Measurements from ENCODE around the gene DHX16. TPM values are rescaled to one million over a fixed set of nuclear protein-coding genes. Genes with fewer than 3 reads are reported as not detected.
"Not testable (repeated sequence)": the region's sequence is repeated elsewhere in the genome, so short reads cannot be mapped to it uniquely, and the experiment has no call there.

Gene DHX16
- polyA plus RNA-seq, 1 donor from 2014 or later = 21.6 TPM

DNA sequence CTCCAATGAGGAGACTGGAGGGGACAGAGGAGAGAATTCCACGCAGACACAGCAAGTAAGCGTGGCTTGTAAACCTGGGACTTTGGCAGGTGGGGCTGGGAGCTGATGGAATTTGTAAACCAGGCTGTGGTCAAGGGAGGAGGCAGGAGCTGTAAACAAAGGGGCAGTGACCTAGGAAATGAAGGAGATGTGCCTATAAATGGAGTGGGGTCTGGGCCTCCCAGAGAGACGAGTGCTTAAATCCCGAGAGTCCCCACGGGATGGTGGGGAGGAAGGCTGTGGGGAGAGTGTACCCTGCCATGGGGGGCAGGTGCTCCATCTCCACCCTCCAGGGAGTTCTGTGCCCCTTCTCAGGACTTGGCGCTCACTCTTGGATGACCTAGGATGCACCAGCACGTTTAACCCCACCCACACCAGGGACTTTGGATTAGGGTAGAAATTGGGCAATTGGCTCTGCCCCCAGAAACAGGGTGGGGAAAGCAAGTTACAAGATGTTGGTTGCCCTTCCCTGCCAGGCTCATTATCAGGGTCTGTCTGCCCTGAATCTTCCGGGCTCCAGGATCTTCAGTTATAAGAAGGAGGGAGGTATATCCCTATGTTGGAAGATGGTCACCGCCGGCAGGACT is 4.0 kb upstream of the DHX16 start:
- no peaks in the 10 kb centered on the region for H3K9me3 Mint-ChIP-seq
- H3K36me3 Mint-ChIP-seq = peaks cover 9% of the 10 kb centered on the region
- H3K4me1 Mint-ChIP-seq = peaks cover 26 to 38% (median 29%) of the 10 kb centered on the region in 3 donors
- H3K4me3 Mint-ChIP-seq = peak overlapping the region in 1 of 4 donors; percentile 68
- peaks cover 2% of the 10 kb centered on the region for H3K27me3 Mint-ChIP-seq
- peak overlapping the region; percentile 46 to 71 (median 56) for H3K27ac Mint-ChIP-seq

DNA sequence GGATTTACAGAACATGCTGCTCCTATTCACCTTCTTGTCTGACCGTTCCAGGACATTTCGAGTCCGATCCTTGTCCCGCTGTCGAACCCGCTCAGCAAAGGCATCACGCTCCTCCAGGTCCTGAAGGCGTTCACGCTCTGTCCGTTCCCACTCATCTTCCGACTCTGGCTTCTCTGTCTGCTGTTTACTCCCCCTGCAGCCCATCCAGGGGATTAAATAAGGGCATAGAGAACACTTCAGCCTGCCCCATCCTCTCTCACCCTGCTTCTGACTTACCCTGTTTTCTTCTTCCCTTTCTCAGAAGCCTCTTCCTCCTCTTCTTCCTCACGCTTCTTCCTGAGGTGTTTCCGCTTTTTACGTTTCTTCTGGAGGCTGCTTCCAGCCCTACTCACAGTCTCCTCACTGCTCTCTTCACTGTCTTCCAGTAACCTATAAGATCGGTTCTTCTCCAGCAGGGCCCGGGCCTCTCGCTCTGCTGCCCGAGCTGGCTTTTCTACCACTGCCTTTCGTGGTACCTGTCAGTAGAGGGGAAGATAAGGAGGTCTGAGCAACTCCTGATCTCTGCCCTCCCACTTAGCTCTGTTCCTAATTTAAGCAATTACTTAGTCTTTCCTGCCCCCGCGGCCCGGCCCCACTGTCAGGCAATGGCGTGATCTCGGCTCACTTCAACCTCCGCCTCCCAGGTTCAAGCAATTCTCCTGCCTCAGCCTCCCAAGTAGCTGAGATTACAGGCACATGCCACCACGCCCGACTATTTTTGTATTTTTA is 1.9 kb downstream of the DHX16 start:
- peak overlapping the region in 2 of 3 donors; percentile 63 to 64 for H3K27ac Mint-ChIP-seq
- peaks cover 10 to 19% (median 18%) of the 10 kb centered on the region in 3 donors for H3K4me1 Mint-ChIP-seq
- peaks cover 3% of the 10 kb centered on the region for H3K36me3 Mint-ChIP-seq
- peaks cover 2% of the 10 kb centered on the region for H3K27me3 Mint-ChIP-seq
- H3K4me3 Mint-ChIP-seq = peak overlapping the region; percentile 66 to 84 (median 75)
- H3K9me3 Mint-ChIP-seq = no peaks in the 10 kb centered on the region

DNA sequence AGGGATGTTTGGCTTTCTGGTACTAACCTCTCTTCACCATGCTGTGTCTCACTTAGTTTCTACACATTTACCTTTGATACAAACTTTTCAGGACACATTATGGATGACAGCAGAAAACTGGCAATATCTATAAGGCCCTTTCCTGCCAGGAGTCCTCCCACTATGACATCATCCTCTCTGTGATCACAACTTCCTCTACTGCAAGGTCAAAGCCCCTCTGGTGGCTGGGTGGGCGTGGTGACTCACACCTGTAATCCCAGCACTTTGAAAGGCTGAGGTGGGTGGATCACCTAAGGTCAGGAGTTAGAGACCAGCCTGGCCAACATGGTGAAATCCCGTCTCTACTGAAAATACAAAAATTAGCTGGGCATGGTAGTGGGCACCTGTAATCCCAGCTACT is 6.5 kb downstream of the DHX16 start:
- H3K4me3 Mint-ChIP-seq, H3K36me3 Mint-ChIP-seq, H3K27ac Mint-ChIP-seq, H3K27me3 Mint-ChIP-seq, H3K9me3 Mint-ChIP-seq: not testable (repeated sequence)
- peaks cover 4 to 11% (median 5%) of the 10 kb centered on the region in 3 donors for H3K4me1 Mint-ChIP-seq

DNA sequence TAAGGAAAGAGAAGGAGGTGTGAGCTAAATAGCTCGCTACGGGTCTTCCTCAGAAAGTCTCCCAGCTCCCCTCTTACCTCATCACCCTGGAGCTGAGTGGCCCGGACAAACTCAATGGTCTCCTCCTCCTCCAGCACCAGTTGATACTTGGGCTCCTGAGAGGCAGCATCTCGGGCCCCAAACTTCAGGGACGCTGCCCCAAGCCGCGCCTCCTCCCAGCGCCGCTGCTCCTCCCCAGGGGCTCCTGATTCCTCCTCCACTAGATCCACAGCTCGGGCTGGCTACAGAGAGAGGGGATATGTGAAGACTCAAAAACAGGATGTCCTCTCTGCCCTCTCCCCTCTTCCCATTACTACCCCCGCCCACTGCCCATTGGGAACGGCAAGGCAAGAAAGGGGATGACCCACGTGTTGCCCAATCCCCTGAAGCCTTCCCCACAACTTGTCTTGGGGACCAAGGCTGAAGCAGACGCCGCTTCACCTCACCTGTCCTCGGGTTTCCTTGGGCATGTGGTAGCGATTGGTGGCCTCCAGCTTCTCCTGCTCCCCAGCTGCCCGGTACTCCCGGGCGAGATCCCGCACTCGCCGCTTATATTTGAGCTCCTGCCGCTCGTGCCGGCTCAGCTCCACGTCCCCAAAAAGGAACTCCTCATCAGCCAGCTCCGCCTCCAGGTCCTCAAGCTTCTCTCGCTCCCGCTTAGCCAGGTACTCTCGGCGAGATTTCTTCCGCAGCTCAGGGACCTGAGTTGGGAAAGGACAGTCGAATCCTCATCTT is 7.6 kb downstream of the DHX16 start:
- Mint-ChIP-seq H3K27ac (no peak overlapping the region), H3K36me3 (peaks cover 7% of the 10 kb centered on the region), H3K27me3 (no peaks in the 10 kb centered on the region), H3K4me3 (peak overlapping the region in 1 of 4 donors; percentile 12), H3K4me1 (peaks cover 0 to 2% (median under 1%) of the 10 kb centered on the region in 3 donors), H3K9me3 (no peaks in the 10 kb centered on the region)

DNA sequence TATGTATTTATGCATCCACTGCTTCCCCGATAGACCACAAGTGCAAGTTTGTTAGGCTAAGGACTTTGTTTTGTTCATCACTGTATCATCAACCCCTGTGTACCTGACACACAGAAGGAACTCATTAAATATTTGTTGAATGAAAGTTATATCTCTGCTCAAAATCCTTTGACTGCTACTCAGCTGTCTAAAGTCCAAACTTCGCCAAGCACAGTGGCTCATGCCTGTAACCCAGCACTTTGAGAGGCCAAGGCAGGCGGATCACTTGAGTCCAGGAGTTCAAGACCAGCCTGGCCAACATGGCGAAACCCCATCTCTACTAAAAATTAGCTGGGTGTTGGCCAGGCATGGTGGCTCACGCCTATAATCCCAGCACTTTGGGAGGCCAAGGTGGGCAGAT is 14.9 kb downstream of the DHX16 start:
- H3K27me3 Mint-ChIP-seq, H3K36me3 Mint-ChIP-seq, H3K4me1 Mint-ChIP-seq, H3K4me3 Mint-ChIP-seq, H3K9me3 Mint-ChIP-seq, H3K27ac Mint-ChIP-seq: not testable (repeated sequence)

DNA sequence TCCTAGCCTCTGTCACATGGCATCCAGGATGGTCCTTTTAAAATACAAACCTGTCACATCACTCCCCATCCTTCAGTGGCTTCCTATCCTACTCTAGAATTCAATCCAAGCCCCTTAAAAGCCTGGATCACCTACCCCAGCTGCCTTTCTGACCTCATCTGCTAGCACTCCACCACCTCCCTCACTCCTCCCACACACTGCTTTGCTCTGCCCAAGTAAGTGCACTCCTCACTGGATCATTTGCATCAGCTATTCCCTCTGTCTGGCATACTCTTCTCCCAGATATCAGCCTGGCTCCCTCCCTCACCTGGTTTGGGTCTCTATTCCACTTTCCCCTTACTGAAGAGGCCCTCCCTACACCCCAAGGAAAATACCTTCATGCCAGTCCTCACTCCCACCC is 15.4 kb downstream of the DHX16 start:
- H3K27me3 Mint-ChIP-seq = no peaks in the 10 kb centered on the region
- no peaks in the 10 kb centered on the region for H3K9me3 Mint-ChIP-seq
- peaks cover 8% of the 10 kb centered on the region for H3K36me3 Mint-ChIP-seq
- H3K27ac Mint-ChIP-seq = no peak overlapping the region
- H3K4me1 Mint-ChIP-seq = peaks cover 0 to 8% (median 2%) of the 10 kb centered on the region in 3 donors
- H3K4me3 Mint-ChIP-seq = no peak overlapping the region

DNA sequence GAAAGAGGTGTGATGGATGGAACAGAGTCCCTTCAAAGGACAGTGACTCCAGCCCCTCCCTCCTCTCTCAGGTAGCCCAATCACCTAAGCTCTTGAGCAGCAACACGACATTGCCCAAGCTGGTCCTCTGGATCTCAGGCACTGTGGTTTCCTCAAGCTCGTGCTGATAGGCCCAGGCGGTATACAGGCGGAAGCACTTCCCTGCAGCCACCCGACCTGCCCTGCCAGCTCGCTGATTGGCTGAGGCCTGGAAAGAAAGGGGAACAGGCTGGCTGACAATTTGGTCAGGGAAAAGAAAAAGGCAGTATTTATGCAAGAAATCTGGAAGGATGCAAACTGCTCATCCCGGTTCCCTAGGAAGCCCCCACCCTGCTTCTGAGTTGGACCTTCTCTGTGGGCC is 16.3 kb downstream of the DHX16 start:
- no peak overlapping the region for H3K27ac Mint-ChIP-seq
- H3K27me3 Mint-ChIP-seq = no peaks in the 10 kb centered on the region
- H3K36me3 Mint-ChIP-seq = peaks cover 7% of the 10 kb centered on the region
- peaks cover 0 to 8% (median 2%) of the 10 kb centered on the region in 3 donors for H3K4me1 Mint-ChIP-seq
- H3K9me3 Mint-ChIP-seq = no peaks in the 10 kb centered on the region
- no peak overlapping the region for H3K4me3 Mint-ChIP-seq

DNA sequence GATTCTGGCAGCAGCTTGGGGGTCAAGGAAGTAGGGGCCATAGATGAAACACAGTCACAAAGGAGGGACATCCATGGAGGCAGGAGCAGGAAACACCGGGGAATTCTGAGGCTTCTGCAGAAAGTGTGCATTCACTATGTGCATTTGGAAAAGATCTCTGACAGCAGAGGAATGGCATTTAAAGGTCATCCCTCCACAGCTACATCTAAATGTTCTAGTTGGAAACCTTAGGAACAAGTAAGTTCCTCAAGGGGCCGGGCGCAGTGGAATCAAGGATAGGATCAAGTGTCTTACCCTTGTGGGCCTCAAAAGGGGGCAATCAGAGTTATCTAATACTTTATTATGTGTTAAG is 17.1 kb downstream of the DHX16 start:
- Mint-ChIP-seq H3K9me3 (no peaks in the 10 kb centered on the region), H3K27ac (no peak overlapping the region), H3K4me3 (no peak overlapping the region), H3K27me3 (no peaks in the 10 kb centered on the region), H3K4me1 (peaks cover 2 to 8% (median 6%) of the 10 kb centered on the region in 3 donors), H3K36me3 (peaks cover 5% of the 10 kb centered on the region)

DNA sequence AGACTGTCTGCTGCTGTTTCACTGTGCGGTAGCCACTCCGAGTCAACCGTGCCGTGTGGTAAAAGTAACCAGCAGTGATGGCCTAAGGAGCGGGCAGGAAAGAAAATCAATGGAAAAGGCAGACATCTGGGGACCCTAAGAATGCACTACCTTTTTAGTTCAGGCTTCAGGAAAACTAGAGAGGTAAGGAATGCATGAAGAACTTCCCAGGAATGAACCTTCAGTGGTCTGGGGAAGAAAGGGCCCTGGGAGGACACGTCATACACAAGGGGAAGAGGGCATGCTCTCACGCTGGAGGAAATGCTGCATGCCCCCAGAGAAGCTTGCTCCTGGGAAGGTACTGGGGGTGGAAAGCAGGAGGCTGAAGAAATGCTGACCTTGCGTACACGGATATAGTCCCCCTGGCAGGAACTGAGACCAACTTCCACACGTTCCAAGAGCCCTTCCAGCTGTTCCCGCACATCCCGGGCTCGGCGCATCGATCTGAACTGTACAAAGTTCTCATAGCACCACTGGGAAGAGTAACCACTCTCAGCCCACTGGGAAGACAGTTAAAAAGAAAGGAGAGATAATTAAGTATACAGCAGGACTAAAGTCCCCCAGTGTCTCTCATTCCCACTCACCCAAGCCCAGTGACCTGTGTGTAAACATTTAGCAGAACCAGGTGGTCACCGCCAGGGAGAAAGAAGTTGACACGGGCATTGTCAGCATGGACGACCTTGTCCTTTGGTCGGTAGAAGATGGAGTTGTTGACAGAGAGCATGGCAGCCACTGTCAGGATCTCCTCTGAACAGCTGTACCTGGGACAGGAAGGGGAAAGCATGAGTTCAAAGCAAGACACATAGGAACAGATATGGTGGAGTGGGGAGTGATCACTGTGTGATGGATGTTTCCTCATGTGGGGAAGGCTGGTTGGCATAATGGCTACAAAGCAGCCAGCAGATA is 17.7 kb downstream of the DHX16 start:
- Mint-ChIP-seq H3K4me3 (no peak overlapping the region), H3K27me3 (no peaks in the 10 kb centered on the region), H3K9me3 (no peaks in the 10 kb centered on the region), H3K36me3 (peaks cover 4% of the 10 kb centered on the region), H3K4me1 (peaks cover 2 to 8% (median 6%) of the 10 kb centered on the region in 3 donors), H3K27ac (no peak overlapping the region)

DNA sequence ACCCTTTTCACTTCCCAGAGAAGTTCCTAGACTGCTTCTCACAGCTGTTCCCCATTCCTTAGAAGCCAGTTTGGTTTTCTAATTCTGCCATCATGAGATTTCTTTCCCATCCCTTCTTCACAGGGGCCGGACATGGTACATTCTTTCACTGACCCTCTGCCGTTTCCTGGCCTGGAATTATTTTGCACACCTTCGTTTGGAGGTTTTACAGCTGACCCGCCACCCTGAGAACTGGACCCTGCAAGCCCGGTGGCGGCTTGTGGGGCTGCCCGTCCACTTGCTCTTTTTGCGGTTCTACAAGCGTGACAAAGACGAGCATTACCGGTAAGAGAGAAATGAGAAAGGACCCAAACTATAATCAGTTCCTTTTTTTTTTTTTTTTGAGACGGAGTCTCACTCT is 21.7 kb downstream of the DHX16 start:
- H3K4me3 Mint-ChIP-seq = peak overlapping the region in 1 of 4 donors; percentile 70
- no peaks in the 10 kb centered on the region for H3K36me3 Mint-ChIP-seq
- no peaks in the 10 kb centered on the region for H3K27me3 Mint-ChIP-seq
- no peaks in the 10 kb centered on the region for H3K9me3 Mint-ChIP-seq
- peaks cover 7 to 13% (median 13%) of the 10 kb centered on the region in 3 donors for H3K4me1 Mint-ChIP-seq
- peak overlapping the region in 2 of 3 donors; percentile 76 to 83 for H3K27ac Mint-ChIP-seq

DNA sequence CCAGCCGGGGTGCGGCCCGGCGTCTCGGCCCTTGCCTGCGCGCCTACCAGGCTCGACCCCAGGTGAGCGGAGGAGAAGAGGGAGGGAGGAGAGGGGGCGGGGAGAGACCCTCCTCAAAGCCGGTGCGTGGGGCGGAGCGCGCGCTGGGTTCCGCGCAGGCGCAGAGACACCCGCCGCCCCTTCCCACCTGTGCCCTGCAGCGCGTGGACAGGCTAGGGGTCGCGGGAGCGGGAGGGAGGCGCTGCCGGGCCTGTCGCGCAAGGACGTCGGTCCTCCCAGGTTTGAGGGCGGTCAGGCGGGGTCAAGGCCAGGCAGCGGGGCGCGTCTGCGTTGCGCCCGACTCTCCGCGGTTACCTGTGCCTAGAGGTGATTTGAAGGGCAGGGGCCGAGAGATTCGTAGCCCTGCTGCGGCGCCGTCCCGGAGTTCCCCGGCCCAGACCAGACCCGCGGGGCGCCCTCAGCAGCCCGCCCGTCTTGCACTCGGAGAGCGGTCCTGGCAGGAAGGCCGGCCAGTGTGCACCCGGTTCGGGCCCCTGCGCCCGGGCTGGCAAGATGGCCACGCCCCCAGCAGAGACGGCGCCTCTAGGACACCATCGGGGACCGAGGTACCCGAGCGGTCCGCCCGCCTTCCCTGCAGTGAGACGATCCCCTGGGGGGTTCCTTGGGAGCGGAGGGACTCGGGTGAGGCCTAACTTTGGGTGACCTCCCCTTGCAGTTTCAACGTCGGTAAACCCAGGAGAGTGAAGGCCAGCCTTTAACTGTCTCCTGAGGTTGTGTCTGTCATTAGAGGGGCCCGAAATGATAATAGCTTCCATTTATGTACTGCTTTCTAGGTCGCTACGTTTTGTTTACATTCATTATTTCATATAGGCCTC is 25.3 kb downstream of the DHX16 start:
- Mint-ChIP-seq H3K36me3 (no peaks in the 10 kb centered on the region), H3K4me3 (peak overlapping the region; percentile 86 to 95 (median 92)), H3K4me1 (peaks cover 6 to 18% (median 9%) of the 10 kb centered on the region in 3 donors), H3K9me3 (no peaks in the 10 kb centered on the region), H3K27me3 (no peaks in the 10 kb centered on the region), H3K27ac (peak overlapping the region; percentile 75 to 97 (median 95))

DNA sequence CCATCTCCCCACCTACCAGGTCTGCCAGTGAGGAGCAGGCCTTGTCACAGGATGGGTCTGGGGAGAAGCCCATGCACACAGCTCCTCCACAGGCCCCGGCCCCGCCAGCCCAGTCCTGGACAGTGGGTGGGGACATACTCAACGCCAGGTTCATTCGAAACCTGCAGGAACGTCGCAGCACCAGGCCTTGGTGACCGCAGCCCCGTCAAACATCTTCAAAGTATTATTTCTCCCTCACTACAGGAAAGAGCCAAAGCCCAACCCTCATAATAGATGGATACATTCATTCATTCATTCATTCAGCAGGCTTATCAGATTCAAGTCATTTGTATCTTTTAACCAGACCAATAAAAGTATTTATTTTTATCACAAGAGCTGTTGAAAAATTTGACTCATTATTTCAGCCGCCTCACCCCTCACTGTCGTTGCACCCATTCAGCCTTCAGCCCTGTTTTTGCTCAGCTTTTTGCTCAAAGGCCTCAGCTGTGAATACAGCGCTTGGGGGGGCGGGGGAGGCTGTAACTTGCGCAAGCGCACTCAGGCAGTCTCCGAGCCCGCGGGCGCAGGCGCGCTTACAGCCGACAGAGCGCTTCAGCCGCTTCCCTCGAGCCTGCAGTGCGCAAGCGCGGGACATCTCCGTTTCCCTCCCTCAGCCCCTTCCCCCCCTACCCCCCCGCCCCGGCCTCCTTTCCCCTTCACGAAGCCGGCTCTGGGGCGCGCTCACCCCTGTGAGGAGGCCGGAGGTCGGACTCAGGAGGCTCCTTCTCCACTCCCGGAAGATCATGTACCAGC is 26.2 kb downstream of the DHX16 start, which contains the start of gene C6orf136:
Gene C6orf136 (plus strand): TSS at position 684 of the 792 bp plus-strand sequence. CDS start 99 bp downstream, at position 783.
- peak within 1 kb of the TSS; percentile 86 to 95 (median 92) for H3K4me3 Mint-ChIP-seq
- peak within 1 kb of the TSS; percentile 75 to 97 (median 95) for H3K27ac Mint-ChIP-seq
- no peaks in the 10 kb centered on the region for H3K9me3 Mint-ChIP-seq
- no peaks in the 10 kb centered on the region for H3K27me3 Mint-ChIP-seq
- H3K4me1 Mint-ChIP-seq = peaks cover 6 to 18% (median 9%) of the 10 kb centered on the region in 3 donors
- no peaks in the 10 kb centered on the region for H3K36me3 Mint-ChIP-seq

DNA sequence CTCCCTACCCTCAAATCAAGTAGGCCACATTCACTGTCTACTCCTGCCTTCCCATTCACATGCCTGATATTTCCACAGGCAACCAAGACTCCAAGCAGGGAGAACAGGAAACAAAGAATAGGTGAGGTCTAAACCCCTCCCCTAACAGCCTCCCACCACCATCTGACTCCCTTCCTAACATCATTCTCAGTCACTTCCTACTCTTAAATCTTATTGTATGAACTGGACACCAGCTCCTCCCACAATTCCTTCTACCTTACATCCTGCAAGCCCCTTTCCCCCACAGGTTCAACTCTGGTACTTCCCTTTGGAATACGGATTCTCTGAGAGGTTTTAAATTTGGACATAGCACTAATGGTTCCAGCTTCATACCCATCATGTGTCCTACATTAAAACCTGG is 26.8 kb downstream of the DHX16 start:
- peak overlapping the region in 2 of 4 donors; percentile 17 to 86 for H3K4me3 Mint-ChIP-seq
- H3K27ac Mint-ChIP-seq = peak overlapping the region in 2 of 3 donors; percentile 75 to 97
- H3K4me1 Mint-ChIP-seq = peaks cover 6 to 16% (median 6%) of the 10 kb centered on the region in 3 donors
- H3K9me3 Mint-ChIP-seq = no peaks in the 10 kb centered on the region
- no peaks in the 10 kb centered on the region for H3K27me3 Mint-ChIP-seq
- no peaks in the 10 kb centered on the region for H3K36me3 Mint-ChIP-seq
